GM12873 (cell line): ENCODE measurements around the gene TMEM182.

Experiments
- CTCF ChIP-seq: IDR thresholded peaks from 2 replicates; pipeline ENCODE4 v1.5.1; 2012; ENCODE audit warnings: low read depth, mild to moderate bottlenecking, moderate library complexity, low read length, control low read depth; ENCODE audit not compliant: insufficient read depth; ENCODE audit errors: missing control alignments

The TMEM182 gene

GRCh38 chr2:102826904-102827303 lies 65.1 kb downstream of the TMEM182 start:
- TF ChIP-seq CTCF = no peak

GRCh38 chr2:102832789-102833188 lies 71.0 kb downstream of the TMEM182 start:
- TF ChIP-seq CTCF = no peak

GRCh38 chr2:102834523-102835273 lies 72.9 kb downstream of the TMEM182 start:
- no peak for TF ChIP-seq CTCF

- no peak for TF ChIP-seq CTCF
Measured at GRCh38 chr2:102837626-102838198, 75.9 kb downstream of the TMEM182 start.

- TF ChIP-seq CTCF = peak; percentile 70
Measured at GRCh38 chr2:102839668-102840388, 78.0 kb downstream of the TMEM182 start.

- TF ChIP-seq CTCF = peak; percentile 70
Measured at GRCh38 chr2:102841107-102841840, 79.4 kb downstream of the TMEM182 start.
